Measurements from ENCODE around the gene DDX28. TPM values are rescaled to one million over a fixed set of nuclear protein-coding genes. Genes with fewer than 3 reads are reported as not detected.

DDX28 gene
- total and polyA plus RNA-seq, 9 of the 15 experiments (the other 6 are each of a cell fraction or from before 2014, with no cell fraction given): 2.8 to 24.5 (median 15.9) TPM

DNA sequence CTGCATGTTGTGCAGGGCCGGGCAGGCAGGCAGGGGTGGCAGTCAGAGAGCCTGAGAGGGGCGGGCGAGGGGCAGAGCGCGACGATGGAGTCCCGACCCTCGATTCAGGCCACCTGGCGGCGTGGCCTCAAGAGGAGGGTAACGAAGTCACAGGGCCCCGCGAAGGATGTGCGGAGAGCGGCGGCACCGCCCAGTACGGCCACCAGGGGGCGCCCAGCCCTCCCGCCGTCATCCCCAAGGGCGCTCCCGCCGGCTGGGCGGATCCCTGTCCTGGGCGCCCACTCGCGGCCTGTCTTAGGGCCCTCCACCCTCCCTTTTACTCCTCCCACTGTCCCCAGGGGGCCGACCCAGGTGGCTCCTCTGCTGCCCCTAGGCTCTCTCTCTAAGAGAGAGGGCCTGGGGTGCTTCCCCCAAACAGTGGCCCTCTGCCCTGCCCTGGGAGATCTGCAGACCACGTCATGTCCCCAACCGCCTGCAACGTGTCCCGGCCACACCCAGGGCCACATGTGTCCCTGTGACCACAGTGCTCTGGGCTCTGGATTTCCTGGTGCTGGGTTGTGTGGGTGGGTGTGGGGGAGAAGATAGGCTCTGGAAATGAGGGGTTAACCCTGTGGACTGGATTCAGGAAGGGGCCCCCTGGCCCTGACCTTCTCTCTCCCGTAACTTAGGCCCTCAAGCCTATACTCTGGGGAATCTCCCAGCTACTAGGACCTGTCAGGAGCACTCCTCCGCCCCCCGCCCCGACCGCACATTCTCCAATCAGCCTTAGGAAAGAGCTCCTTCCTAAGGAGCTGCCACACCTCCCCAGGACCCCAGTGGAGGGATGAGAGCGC is 29.6 kb downstream of the DDX28 start (continued):
- TF ChIP-seq, protein P1, sequence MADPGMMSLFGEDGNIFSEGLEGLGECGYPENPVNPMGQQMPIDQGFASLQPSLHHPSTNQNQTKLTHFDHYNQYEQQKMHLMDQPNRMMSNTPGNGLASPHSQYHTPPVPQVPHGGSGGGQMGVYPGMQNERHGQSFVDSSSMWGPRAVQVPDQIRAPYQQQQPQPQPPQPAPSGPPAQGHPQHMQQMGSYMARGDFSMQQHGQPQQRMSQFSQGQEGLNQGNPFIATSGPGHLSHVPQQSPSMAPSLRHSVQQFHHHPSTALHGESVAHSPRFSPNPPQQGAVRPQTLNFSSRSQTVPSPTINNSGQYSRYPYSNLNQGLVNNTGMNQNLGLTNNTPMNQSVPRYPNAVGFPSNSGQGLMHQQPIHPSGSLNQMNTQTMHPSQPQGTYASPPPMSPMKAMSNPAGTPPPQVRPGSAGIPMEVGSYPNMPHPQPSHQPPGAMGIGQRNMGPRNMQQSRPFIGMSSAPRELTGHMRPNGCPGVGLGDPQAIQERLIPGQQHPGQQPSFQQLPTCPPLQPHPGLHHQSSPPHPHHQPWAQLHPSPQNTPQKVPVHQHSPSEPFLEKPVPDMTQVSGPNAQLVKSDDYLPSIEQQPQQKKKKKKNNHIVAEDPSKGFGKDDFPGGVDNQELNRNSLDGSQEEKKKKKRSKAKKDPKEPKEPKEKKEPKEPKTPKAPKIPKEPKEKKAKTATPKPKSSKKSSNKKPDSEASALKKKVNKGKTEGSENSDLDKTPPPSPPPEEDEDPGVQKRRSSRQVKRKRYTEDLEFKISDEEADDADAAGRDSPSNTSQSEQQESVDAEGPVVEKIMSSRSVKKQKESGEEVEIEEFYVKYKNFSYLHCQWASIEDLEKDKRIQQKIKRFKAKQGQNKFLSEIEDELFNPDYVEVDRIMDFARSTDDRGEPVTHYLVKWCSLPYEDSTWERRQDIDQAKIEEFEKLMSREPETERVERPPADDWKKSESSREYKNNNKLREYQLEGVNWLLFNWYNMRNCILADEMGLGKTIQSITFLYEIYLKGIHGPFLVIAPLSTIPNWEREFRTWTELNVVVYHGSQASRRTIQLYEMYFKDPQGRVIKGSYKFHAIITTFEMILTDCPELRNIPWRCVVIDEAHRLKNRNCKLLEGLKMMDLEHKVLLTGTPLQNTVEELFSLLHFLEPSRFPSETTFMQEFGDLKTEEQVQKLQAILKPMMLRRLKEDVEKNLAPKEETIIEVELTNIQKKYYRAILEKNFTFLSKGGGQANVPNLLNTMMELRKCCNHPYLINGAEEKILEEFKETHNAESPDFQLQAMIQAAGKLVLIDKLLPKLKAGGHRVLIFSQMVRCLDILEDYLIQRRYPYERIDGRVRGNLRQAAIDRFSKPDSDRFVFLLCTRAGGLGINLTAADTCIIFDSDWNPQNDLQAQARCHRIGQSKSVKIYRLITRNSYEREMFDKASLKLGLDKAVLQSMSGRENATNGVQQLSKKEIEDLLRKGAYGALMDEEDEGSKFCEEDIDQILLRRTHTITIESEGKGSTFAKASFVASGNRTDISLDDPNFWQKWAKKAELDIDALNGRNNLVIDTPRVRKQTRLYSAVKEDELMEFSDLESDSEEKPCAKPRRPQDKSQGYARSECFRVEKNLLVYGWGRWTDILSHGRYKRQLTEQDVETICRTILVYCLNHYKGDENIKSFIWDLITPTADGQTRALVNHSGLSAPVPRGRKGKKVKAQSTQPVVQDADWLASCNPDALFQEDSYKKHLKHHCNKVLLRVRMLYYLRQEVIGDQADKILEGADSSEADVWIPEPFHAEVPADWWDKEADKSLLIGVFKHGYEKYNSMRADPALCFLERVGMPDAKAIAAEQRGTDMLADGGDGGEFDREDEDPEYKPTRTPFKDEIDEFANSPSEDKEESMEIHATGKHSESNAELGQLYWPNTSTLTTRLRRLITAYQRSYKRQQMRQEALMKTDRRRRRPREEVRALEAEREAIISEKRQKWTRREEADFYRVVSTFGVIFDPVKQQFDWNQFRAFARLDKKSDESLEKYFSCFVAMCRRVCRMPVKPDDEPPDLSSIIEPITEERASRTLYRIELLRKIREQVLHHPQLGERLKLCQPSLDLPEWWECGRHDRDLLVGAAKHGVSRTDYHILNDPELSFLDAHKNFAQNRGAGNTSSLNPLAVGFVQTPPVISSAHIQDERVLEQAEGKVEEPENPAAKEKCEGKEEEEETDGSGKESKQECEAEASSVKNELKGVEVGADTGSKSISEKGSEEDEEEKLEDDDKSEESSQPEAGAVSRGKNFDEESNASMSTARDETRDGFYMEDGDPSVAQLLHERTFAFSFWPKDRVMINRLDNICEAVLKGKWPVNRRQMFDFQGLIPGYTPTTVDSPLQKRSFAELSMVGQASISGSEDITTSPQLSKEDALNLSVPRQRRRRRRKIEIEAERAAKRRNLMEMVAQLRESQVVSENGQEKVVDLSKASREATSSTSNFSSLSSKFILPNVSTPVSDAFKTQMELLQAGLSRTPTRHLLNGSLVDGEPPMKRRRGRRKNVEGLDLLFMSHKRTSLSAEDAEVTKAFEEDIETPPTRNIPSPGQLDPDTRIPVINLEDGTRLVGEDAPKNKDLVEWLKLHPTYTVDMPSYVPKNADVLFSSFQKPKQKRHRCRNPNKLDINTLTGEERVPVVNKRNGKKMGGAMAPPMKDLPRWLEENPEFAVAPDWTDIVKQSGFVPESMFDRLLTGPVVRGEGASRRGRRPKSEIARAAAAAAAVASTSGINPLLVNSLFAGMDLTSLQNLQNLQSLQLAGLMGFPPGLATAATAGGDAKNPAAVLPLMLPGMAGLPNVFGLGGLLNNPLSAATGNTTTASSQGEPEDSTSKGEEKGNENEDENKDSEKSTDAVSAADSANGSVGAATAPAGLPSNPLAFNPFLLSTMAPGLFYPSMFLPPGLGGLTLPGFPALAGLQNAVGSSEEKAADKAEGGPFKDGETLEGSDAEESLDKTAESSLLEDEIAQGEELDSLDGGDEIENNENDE (IDR thresholded peaks at IDR 0.05; ENCODE audit: low read depth, low read length): no peak
- TF ChIP-seq XRCC3 (IDR thresholded peaks at IDR 0.05) (no peak), POLR3A (IDR thresholded peaks at IDR 0.05; ENCODE audit: borderline replicate concordance, extremely low read depth, insufficient read depth, insufficient read length) (no peak), ETV1 (tag; conservative IDR thresholded peaks at IDR 0.05; ENCODE audit: low read depth) (no peak; the same call in 1 of the 2 replicates), FOS (IDR thresholded peaks at IDR 0.05; ENCODE audit: extremely low read depth, insufficient read length) (no peak)
- TF ChIP-seq, protein P2, sequence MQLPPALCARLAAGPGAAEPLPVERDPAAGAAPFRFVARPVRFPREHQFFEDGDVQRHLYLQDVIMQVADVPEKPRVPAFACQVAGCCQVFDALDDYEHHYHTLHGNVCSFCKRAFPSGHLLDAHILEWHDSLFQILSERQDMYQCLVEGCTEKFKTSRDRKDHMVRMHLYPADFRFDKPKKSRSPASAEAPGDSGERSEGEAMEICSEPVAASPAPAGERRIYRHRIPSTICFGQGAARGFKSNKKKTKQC (CRISPR knock-in tag; IDR thresholded peaks at IDR 0.05): no peak
- TF ChIP-seq, protein P3, sequence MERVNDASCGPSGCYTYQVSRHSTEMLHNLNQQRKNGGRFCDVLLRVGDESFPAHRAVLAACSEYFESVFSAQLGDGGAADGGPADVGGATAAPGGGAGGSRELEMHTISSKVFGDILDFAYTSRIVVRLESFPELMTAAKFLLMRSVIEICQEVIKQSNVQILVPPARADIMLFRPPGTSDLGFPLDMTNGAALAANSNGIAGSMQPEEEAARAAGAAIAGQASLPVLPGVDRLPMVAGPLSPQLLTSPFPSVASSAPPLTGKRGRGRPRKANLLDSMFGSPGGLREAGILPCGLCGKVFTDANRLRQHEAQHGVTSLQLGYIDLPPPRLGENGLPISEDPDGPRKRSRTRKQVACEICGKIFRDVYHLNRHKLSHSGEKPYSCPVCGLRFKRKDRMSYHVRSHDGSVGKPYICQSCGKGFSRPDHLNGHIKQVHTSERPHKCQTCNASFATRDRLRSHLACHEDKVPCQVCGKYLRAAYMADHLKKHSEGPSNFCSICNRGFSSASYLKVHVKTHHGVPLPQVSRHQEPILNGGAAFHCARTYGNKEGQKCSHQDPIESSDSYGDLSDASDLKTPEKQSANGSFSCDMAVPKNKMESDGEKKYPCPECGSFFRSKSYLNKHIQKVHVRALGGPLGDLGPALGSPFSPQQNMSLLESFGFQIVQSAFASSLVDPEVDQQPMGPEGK (CRISPR knock-in tag; IDR thresholded peaks at IDR 0.05; ENCODE audit: borderline replicate concordance): no peak
- TF ChIP-seq, protein P4, sequence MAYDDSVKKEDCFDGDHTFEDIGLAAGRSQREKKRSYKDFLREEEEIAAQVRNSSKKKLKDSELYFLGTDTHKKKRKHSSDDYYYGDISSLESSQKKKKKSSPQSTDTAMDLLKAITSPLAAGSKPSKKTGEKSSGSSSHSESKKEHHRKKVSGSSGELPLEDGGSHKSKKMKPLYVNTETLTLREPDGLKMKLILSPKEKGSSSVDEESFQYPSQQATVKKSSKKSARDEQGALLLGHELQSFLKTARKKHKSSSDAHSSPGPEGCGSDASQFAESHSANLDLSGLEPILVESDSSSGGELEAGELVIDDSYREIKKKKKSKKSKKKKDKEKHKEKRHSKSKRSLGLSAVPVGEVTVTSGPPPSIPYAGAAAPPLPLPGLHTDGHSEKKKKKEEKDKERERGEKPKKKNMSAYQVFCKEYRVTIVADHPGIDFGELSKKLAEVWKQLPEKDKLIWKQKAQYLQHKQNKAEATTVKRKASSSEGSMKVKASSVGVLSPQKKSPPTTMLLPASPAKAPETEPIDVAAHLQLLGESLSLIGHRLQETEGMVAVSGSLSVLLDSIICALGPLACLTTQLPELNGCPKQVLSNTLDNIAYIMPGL (CRISPR knock-in tag; IDR thresholded peaks at IDR 0.05): peak; percentile 57; the same call in 1 of the 2 replicates

All from K562 (cell line).